ENCODE results near the gene AFP. TPM values are rescaled to one million over a fixed set of nuclear protein-coding genes. Genes with fewer than 3 reads are reported as not detected.

AFP gene
- total and polyA plus RNA-seq, 7 experiments from 2014 or later = not detected

GRCh38 chr4:73396993-73397972 lies 38.7 kb upstream of the AFP start:
- Mint-ChIP-seq H3K4me1 (no peaks in the 10 kb centered on the region), H3K36me3 (no peaks in the 10 kb centered on the region), H3K4me3 (no peak overlapping the region), H3K9me3 (no peaks in the 10 kb centered on the region), H3K27me3 (peaks cover 0 to 10% (median 6%) of the 10 kb centered on the region in 5 donors), H3K27ac (no peak overlapping the region)
- H3K4me3 ChIP-seq (ENCODE audit: low read length) = no peak overlapping the region
- POLR2A ChIA-PET = no interaction called here
- intact Hi-C loops (cut with micrococcal nuclease) = no loop called here
- H3K9me3 ChIP-seq (ENCODE audit: control insufficient read depth in 2 of 3, low read length in 3 of 3) = no peaks in the 10 kb centered on the region
- no peak overlapping the region for H3K27ac ChIP-seq (ENCODE audit: low read depth, low read length)
- CTCF ChIA-PET = interaction anchor here (0.6 kb wide), 1 partner anchor 40 kb away, joined by 3 read pairs; no protein-coding TSS in a partner anchor
- H3K4me1 ChIP-seq (ENCODE audit: control insufficient read depth in 2 of 2, insufficient read depth in 2 of 2, low read length in 2 of 2) = no peaks in the 10 kb centered on the region
- no peaks in the 10 kb centered on the region for H3K36me3 ChIP-seq (ENCODE audit: control insufficient read depth in 2 of 3, insufficient read depth in 3 of 3, low read length in 3 of 3)
- no peak for ATAC-seq
- no peaks in the 10 kb centered on the region for H3K27me3 ChIP-seq (ENCODE audit: control insufficient read depth in 2 of 2, insufficient read depth in 2 of 2, low read length in 2 of 2)
- DNase-seq = no peak

GRCh38 chr4:73401412-73401811 lies 34.6 kb upstream of the AFP start:
- ATAC-seq (no peak), DNase-seq (no peak)
- Mint-ChIP-seq H3K27ac (no peak overlapping the region), H3K9me3 (no peaks in the 10 kb centered on the region), H3K4me3 (no peak overlapping the region), H3K4me1 (no peaks in the 10 kb centered on the region), H3K36me3 (no peaks in the 10 kb centered on the region), H3K27me3 (peaks cover 0 to 3% (median 0%) of the 10 kb centered on the region in 5 donors)
- POLR2A ChIA-PET = no interaction called here
- Histone ChIP-seq H3K4me1 (ENCODE audit: control insufficient read depth in 2 of 2, insufficient read depth in 2 of 2, low read length in 2 of 2) (no peaks in the 10 kb centered on the region), H3K27ac (ENCODE audit: low read depth, low read length) (no peak overlapping the region), H3K36me3 (ENCODE audit: control insufficient read depth in 2 of 3, insufficient read depth in 3 of 3, low read length in 3 of 3) (no peaks in the 10 kb centered on the region), H3K27me3 (ENCODE audit: control insufficient read depth in 2 of 2, insufficient read depth in 2 of 2, low read length in 2 of 2) (no peaks in the 10 kb centered on the region), H3K9me3 (ENCODE audit: control insufficient read depth in 2 of 3, low read length in 3 of 3) (no peaks in the 10 kb centered on the region), H3K4me3 (ENCODE audit: low read length) (no peak overlapping the region)
- intact Hi-C loops (cut with micrococcal nuclease) = no loop called here
- CTCF ChIA-PET = no interaction called here

- Mint-ChIP-seq H3K4me3 (no peak within 1 kb of the TSS), H3K27me3 (peaks cover 0 to 3% (median 0%) of the 10 kb centered on the region in 5 donors), H3K9me3 (no peaks in the 10 kb centered on the region), H3K4me1 (no peaks in the 10 kb centered on the region), H3K27ac (no peak within 1 kb of the TSS), H3K36me3 (no peaks in the 10 kb centered on the region)
- CTCF ChIA-PET = no interaction called here
- no peaks in the 10 kb centered on the region for H3K27me3 ChIP-seq (ENCODE audit: control insufficient read depth in 2 of 2, insufficient read depth in 2 of 2, low read length in 2 of 2)
- intact Hi-C loops (cut with micrococcal nuclease) = no loop called here
- no peak for DNase-seq
- H3K4me3 ChIP-seq (ENCODE audit: low read length) = no peak within 1 kb of the TSS
- H3K36me3 ChIP-seq (ENCODE audit: control insufficient read depth in 2 of 3, insufficient read depth in 3 of 3, low read length in 3 of 3) = no peaks in the 10 kb centered on the region
- H3K27ac ChIP-seq (ENCODE audit: low read depth, low read length) = no peak within 1 kb of the TSS
- ATAC-seq = no peak
- POLR2A ChIA-PET = no interaction called here
- H3K4me1 ChIP-seq (ENCODE audit: control insufficient read depth in 2 of 2, insufficient read depth in 2 of 2, low read length in 2 of 2) = no peaks in the 10 kb centered on the region
- no peaks in the 10 kb centered on the region for H3K9me3 ChIP-seq (ENCODE audit: control insufficient read depth in 2 of 3, low read length in 3 of 3)
Observed at GRCh38 chr4:73404042-73404441, 32.0 kb upstream of the AFP start, which contains the start of gene ALB. Gene ALB (plus strand): TSS chr4:73404287. CDS start chr4:73404328, 41 bp downstream.

- intact Hi-C loops (cut with micrococcal nuclease) = no loop called here
- Histone ChIP-seq H3K4me1 (ENCODE audit: control insufficient read depth in 2 of 2, insufficient read depth in 2 of 2, low read length in 2 of 2) (no peaks in the 10 kb centered on the region), H3K27me3 (ENCODE audit: control insufficient read depth in 2 of 2, insufficient read depth in 2 of 2, low read length in 2 of 2) (no peaks in the 10 kb centered on the region), H3K36me3 (ENCODE audit: control insufficient read depth in 2 of 3, insufficient read depth in 3 of 3, low read length in 3 of 3) (no peaks in the 10 kb centered on the region), H3K27ac (ENCODE audit: low read depth, low read length) (no peak overlapping the region), H3K4me3 (ENCODE audit: low read length) (no peak overlapping the region), H3K9me3 (ENCODE audit: control insufficient read depth in 2 of 3, low read length in 3 of 3) (no peaks in the 10 kb centered on the region)
- ChIA-PET CTCF (interaction anchor here (0.7 kb wide), 1 partner anchor 10 kb away, joined by 3 read pairs; no protein-coding TSS in a partner anchor), POLR2A (no interaction called here)
- DNase-seq = no peak
- H3K27me3 Mint-ChIP-seq = peaks cover 0 to 3% (median 0%) of the 10 kb centered on the region in 5 donors
- H3K36me3 Mint-ChIP-seq = no peaks in the 10 kb centered on the region
- no peak overlapping the region for H3K4me3 Mint-ChIP-seq
- no peak overlapping the region for H3K27ac Mint-ChIP-seq
- H3K9me3 Mint-ChIP-seq = no peaks in the 10 kb centered on the region
- no peaks in the 10 kb centered on the region for H3K4me1 Mint-ChIP-seq
- no peak for ATAC-seq
Observed at GRCh38 chr4:73404457-73404856, 31.6 kb upstream of the AFP start.

GRCh38 chr4:73405138-73405537 lies 30.9 kb upstream of the AFP start:
- Mint-ChIP-seq H3K4me3 (no peak overlapping the region), H3K27me3 (peaks cover 0 to 3% (median 0%) of the 10 kb centered on the region in 5 donors), H3K27ac (no peak overlapping the region), H3K4me1 (no peaks in the 10 kb centered on the region), H3K36me3 (no peaks in the 10 kb centered on the region), H3K9me3 (no peaks in the 10 kb centered on the region)
- Histone ChIP-seq H3K36me3 (ENCODE audit: control insufficient read depth in 2 of 3, insufficient read depth in 3 of 3, low read length in 3 of 3) (no peaks in the 10 kb centered on the region), H3K9me3 (ENCODE audit: control insufficient read depth in 2 of 3, low read length in 3 of 3) (no peaks in the 10 kb centered on the region), H3K4me1 (ENCODE audit: control insufficient read depth in 2 of 2, insufficient read depth in 2 of 2, low read length in 2 of 2) (no peaks in the 10 kb centered on the region), H3K27me3 (ENCODE audit: control insufficient read depth in 2 of 2, insufficient read depth in 2 of 2, low read length in 2 of 2) (no peaks in the 10 kb centered on the region), H3K4me3 (ENCODE audit: low read length) (no peak overlapping the region), H3K27ac (ENCODE audit: low read depth, low read length) (no peak overlapping the region)
- intact Hi-C loops (cut with micrococcal nuclease) = no loop called here
- ChIA-PET CTCF (no interaction called here), POLR2A (no interaction called here)
- DNase-seq (no peak), ATAC-seq (no peak)

- H3K36me3 ChIP-seq (ENCODE audit: control insufficient read depth in 2 of 3, insufficient read depth in 3 of 3, low read length in 3 of 3) = no peaks in the 10 kb centered on the region
- no peak for ATAC-seq
- H3K4me1 ChIP-seq (ENCODE audit: control insufficient read depth in 2 of 2, insufficient read depth in 2 of 2, low read length in 2 of 2) = no peaks in the 10 kb centered on the region
- H3K4me3 ChIP-seq (ENCODE audit: low read length) = no peak overlapping the region
- H3K4me3 Mint-ChIP-seq = no peak overlapping the region
- H3K9me3 Mint-ChIP-seq = no peaks in the 10 kb centered on the region
- H3K27ac Mint-ChIP-seq = no peak overlapping the region
- H3K4me1 Mint-ChIP-seq = no peaks in the 10 kb centered on the region
- intact Hi-C loops (cut with micrococcal nuclease) = no loop called here
- no peaks in the 10 kb centered on the region for H3K27me3 Mint-ChIP-seq
- no peaks in the 10 kb centered on the region for H3K9me3 ChIP-seq (ENCODE audit: control insufficient read depth in 2 of 3, low read length in 3 of 3)
- POLR2A ChIA-PET = no interaction called here
- no peaks in the 10 kb centered on the region for H3K36me3 Mint-ChIP-seq
- DNase-seq = no peak
- CTCF ChIA-PET = no interaction called here
- no peak overlapping the region for H3K27ac ChIP-seq (ENCODE audit: low read depth, low read length)
- no peaks in the 10 kb centered on the region for H3K27me3 ChIP-seq (ENCODE audit: control insufficient read depth in 2 of 2, insufficient read depth in 2 of 2, low read length in 2 of 2)
Observed at GRCh38 chr4:73406548-73406875, 29.5 kb upstream of the AFP start.

- Histone ChIP-seq H3K27me3 (ENCODE audit: control insufficient read depth in 2 of 2, insufficient read depth in 2 of 2, low read length in 2 of 2) (no peaks in the 10 kb centered on the region), H3K36me3 (ENCODE audit: control insufficient read depth in 2 of 3, insufficient read depth in 3 of 3, low read length in 3 of 3) (no peaks in the 10 kb centered on the region), H3K4me1 (ENCODE audit: control insufficient read depth in 2 of 2, insufficient read depth in 2 of 2, low read length in 2 of 2) (no peaks in the 10 kb centered on the region), H3K9me3 (ENCODE audit: control insufficient read depth in 2 of 3, low read length in 3 of 3) (no peaks in the 10 kb centered on the region), H3K4me3 (ENCODE audit: low read length) (no peak overlapping the region), H3K27ac (ENCODE audit: low read depth, low read length) (no peak overlapping the region)
- H3K27me3 Mint-ChIP-seq = no peaks in the 10 kb centered on the region
- no peak for DNase-seq
- intact Hi-C loops (cut with micrococcal nuclease) = no loop called here
- no peak for ATAC-seq
- ChIA-PET CTCF (no interaction called here), POLR2A (no interaction called here)
- no peaks in the 10 kb centered on the region for H3K36me3 Mint-ChIP-seq
- H3K9me3 Mint-ChIP-seq = no peaks in the 10 kb centered on the region
- no peak overlapping the region for H3K27ac Mint-ChIP-seq
- H3K4me3 Mint-ChIP-seq = no peak overlapping the region
- no peaks in the 10 kb centered on the region for H3K4me1 Mint-ChIP-seq
Observed at GRCh38 chr4:73407227-73407673, 28.8 kb upstream of the AFP start.
